Activated CD4-positive, alpha-beta T cell treated with anti-CD3 and anti-CD28 coated beads for 36 hours (primary cell): ENCODE measurements around the gene MBD1. TPM values are rescaled to one million over a fixed set of nuclear protein-coding genes. Genes with fewer than 3 reads are reported as not detected.
"Not testable (repeated sequence)": the region's sequence is repeated elsewhere in the genome, so short reads cannot be mapped to it uniquely, and the experiment has no call there.

Source experiments
- ATAC-seq: fragments of 200-7000 bp; cut with Tn5 transposase; one replicate; pipeline ENCODE4 v1.10.0; 2021; ENCODE audit warnings: mild to moderate bottlenecking, moderate library complexity
- CTCF ChIA-PET: fragments of 350-600 bp; sonication (Branson Sonifier 250); formaldehyde crosslinking; loops from one replicate; lab custom pipeline; 2021; ENCODE audit warnings: antibody characterized with exemption; lab: Charles Lee
- POLR2A ChIA-PET: fragments of 350-600 bp; sonication (Branson Sonifier 250); formaldehyde crosslinking; loops from one replicate; lab custom pipeline; 2021; ENCODE audit warnings: antibody characterized with exemption, inconsistent platforms; lab: Charles Lee
- DNase-seq: peaks from one replicate; pipeline ENCODE4 v3.0.0-alpha.2; 2020
- H3K27ac Mint-ChIP-seq: one replicate; pipeline ENCODE4 v1.8.0; 2021; ENCODE audit warnings: mixed read lengths
- H3K27me3 Mint-ChIP-seq: one replicate; pipeline ENCODE4 v1.8.0; 2021; ENCODE audit warnings: mixed read lengths
- H3K36me3 Mint-ChIP-seq: one replicate; pipeline ENCODE4 v1.8.0; 2021; ENCODE audit warnings: low read depth, mixed read lengths
- H3K4me1 Mint-ChIP-seq: one replicate; pipeline ENCODE4 v1.8.0; 2021; ENCODE audit warnings: mixed read lengths
- H3K4me3 Mint-ChIP-seq: one replicate; pipeline ENCODE4 v1.8.0; 2021; ENCODE audit warnings: mild to moderate bottlenecking, moderate library complexity, mixed read lengths
- H3K9me3 Mint-ChIP-seq: one replicate; pipeline ENCODE4 v1.8.0; 2021; ENCODE audit warnings: low read depth, mixed read lengths
- intact Hi-C, 2 experiments: fragments of 100-400 bp; cut with DNase I in 1 of 2; cut with micrococcal nuclease in 1 of 2; formaldehyde crosslinking; loops; one replicate each; pipeline versions ENCODE4 v1.14.2 to v1.15.1; 2022 to 2024; cut with DNase I, micrococcal nuclease
- total RNA-seq, 2 experiments: library from RNA; stranded (reverse); gene quantifications; one replicate each; pipeline ENCODE4 v1.2.3, GENCODE V29; 2021

The MBD1 gene
- total RNA-seq, 2 experiments from 2014 or later, result 62.2 to 70.5 TPM

GRCh38 chr18:50272568-50272967, 8.8 kb downstream of the MBD1 start:
- Mint-ChIP-seq H3K4me1 (peaks cover 4% of the 10 kb centered on the region), H3K4me3 (no peak overlapping the region), H3K36me3 (peaks cover 52% of the 10 kb centered on the region), H3K27ac (no peak overlapping the region), H3K27me3 (no peaks in the 10 kb centered on the region), H3K9me3 (no peaks in the 10 kb centered on the region)
- POLR2A ChIA-PET, result no interaction called here
- ATAC-seq (no peak), DNase-seq (no peak)
- CTCF ChIA-PET, result no interaction called here
- intact Hi-C loops, result no loop called here

GRCh38 chr18:50268022-50268747, 13.1 kb downstream of the MBD1 start:
- Mint-ChIP-seq H3K36me3 (peaks cover 21% of the 10 kb centered on the region), H3K27me3 (no peaks in the 10 kb centered on the region), H3K4me3 (peak overlapping the region; percentile 57), H3K4me1 (peaks cover 20% of the 10 kb centered on the region), H3K27ac (no peak overlapping the region), H3K9me3 (no peaks in the 10 kb centered on the region)
- ATAC-seq (peak; percentile 81), DNase-seq (peak; percentile 89)
- ChIA-PET CTCF (interaction anchor here (0.5 to 1.9 kb wide), 11 partner anchors 10 to 757 kb away, joined by 3 to 7 read pairs (median 3); partner anchors contain the start of gene MBD1), POLR2A (no interaction called here)
- intact Hi-C loops, result loop anchor here (1.0 to 10.0 kb wide), 3 partner anchors 49 to 776 kb away; partner anchors contain the start of genes ACAA2 (in 1 of the 2) and RPL17 (in 1 of the 2)

- Mint-ChIP-seq H3K36me3 (peaks cover 12% of the 10 kb centered on the region), H3K9me3 (no peaks in the 10 kb centered on the region), H3K4me1 (peaks cover 20% of the 10 kb centered on the region), H3K4me3 (peak within 1 kb of the TSS; percentile 71), H3K27ac (peak within 1 kb of the TSS; percentile 57), H3K27me3 (no peaks in the 10 kb centered on the region)
- DNase-seq (peak; percentile 92), ATAC-seq (peak; percentile 93)
- ChIA-PET POLR2A (interaction anchor here (1.0 kb wide), 1 partner anchor 15 kb away, joined by 6 read pairs; the partner anchor contains the start of gene MBD1), CTCF (interaction anchor here (0.5 to 1.1 kb wide), 4 partner anchors 10 to 166 kb away, joined by 3 to 5 read pairs (median 4); partner anchors contain the start of gene MBD1)
- intact Hi-C loops, result loop anchor here (1.0 to 10.0 kb wide), 7 partner anchors 15 to 774 kb away; partner anchors contain the start of genes CXXC1 (in 2 of the 2), MBD1 (in 2 of the 2), ACAA2 (in 1 of the 2) and RPL17 (in 1 of the 2)
These were observed 15.0 kb downstream of the MBD1 start, which contains the start of gene CFAP53 for GRCh38 chr18:50266248-50266704. CFAP53 (minus strand) TSS chr18:50266495; CDS start chr18:50266404, 91 bp downstream.

GRCh38 chr18:50262977-50263376, 18.3 kb downstream of the MBD1 start:
- Mint-ChIP-seq H3K4me1 (peaks cover 16% of the 10 kb centered on the region), H3K36me3 (peaks cover 2% of the 10 kb centered on the region), H3K27ac (no peak overlapping the region), H3K4me3 (no peak overlapping the region), H3K27me3 (no peaks in the 10 kb centered on the region), H3K9me3 (peaks cover 3% of the 10 kb centered on the region)
- no peak for DNase-seq
- ATAC-seq, result no peak
- CTCF ChIA-PET, result no interaction called here
- intact Hi-C loops, result loop anchor here in 1 of 2 experiments (10.0 kb wide), 1 partner anchor 448 kb away; the partner anchor contains the start of gene ACAA2
- POLR2A ChIA-PET, result no interaction called here

GRCh38 chr18:50250935-50251334, 30.4 kb downstream of the MBD1 start:
- no peak overlapping the region for H3K27ac Mint-ChIP-seq
- peaks cover 2% of the 10 kb centered on the region for H3K27me3 Mint-ChIP-seq
- H3K36me3 Mint-ChIP-seq, result no peaks in the 10 kb centered on the region
- H3K4me1 Mint-ChIP-seq, result peaks cover 2% of the 10 kb centered on the region
- DNase-seq, result no peak
- intact Hi-C loops, result no loop called here
- no peak for ATAC-seq
- H3K4me3 Mint-ChIP-seq, result no peak overlapping the region
- ChIA-PET CTCF (no interaction called here), POLR2A (no interaction called here)
- H3K9me3 Mint-ChIP-seq, result no peaks in the 10 kb centered on the region

GRCh38 chr18:50249576-50249975, 31.7 kb downstream of the MBD1 start:
- no peak for DNase-seq

GRCh38 chr18:50247561-50247960, 33.8 kb downstream of the MBD1 start:
- CTCF ChIA-PET, result no interaction called here
- Mint-ChIP-seq H3K9me3 (peaks cover 2% of the 10 kb centered on the region), H3K27ac (no peak overlapping the region), H3K27me3 (peaks cover 2% of the 10 kb centered on the region), H3K4me3 (no peak overlapping the region), H3K36me3 (no peaks in the 10 kb centered on the region), H3K4me1 (peaks cover 2% of the 10 kb centered on the region)
- ATAC-seq (no peak), DNase-seq (no peak)
- POLR2A ChIA-PET, result no interaction called here
- intact Hi-C loops, result no loop called here

More at GRCh38 chr18:50249576-50249975, 31.7 kb downstream of the MBD1 start:
- POLR2A ChIA-PET, result no interaction called here
- H3K36me3 Mint-ChIP-seq, result no peaks in the 10 kb centered on the region
- intact Hi-C loops, result no loop called here
- ATAC-seq, result no peak
- H3K27ac Mint-ChIP-seq, result no peak overlapping the region
- H3K9me3 Mint-ChIP-seq, result no peaks in the 10 kb centered on the region
- H3K4me1 Mint-ChIP-seq, result peaks cover 2% of the 10 kb centered on the region
- H3K27me3 Mint-ChIP-seq, result peaks cover 2% of the 10 kb centered on the region
- H3K4me3 Mint-ChIP-seq, result no peak overlapping the region
- CTCF ChIA-PET, result no interaction called here

GRCh38 chr18:50241768-50242167, 39.6 kb downstream of the MBD1 start:
- intact Hi-C loops, DNase-seq, H3K4me1 Mint-ChIP-seq, POLR2A ChIA-PET, H3K36me3 Mint-ChIP-seq, H3K27me3 Mint-ChIP-seq, ATAC-seq, H3K27ac Mint-ChIP-seq, H3K4me3 Mint-ChIP-seq: not testable (repeated sequence)
- H3K9me3 Mint-ChIP-seq, result peaks cover 15% of the 10 kb centered on the region
- CTCF ChIA-PET, result interaction anchor here (0.8 kb wide), 1 partner anchor 116 kb away, joined by 3 read pairs; no protein-coding TSS in a partner anchor

GRCh38 chr18:50240080-50240563, 41.2 kb downstream of the MBD1 start:
- POLR2A ChIA-PET, result no interaction called here
- DNase-seq (peak; percentile 25), ATAC-seq (peak; percentile 70)
- CTCF ChIA-PET, result interaction anchor here (0.6 to 1.4 kb wide), 2 partner anchors 102 to 117 kb away, joined by 3 to 4 read pairs; no protein-coding TSS in a partner anchor
- no peak overlapping the region for H3K4me3 Mint-ChIP-seq
- peaks cover 4% of the 10 kb centered on the region for H3K36me3 Mint-ChIP-seq
- peaks cover 2% of the 10 kb centered on the region for H3K27me3 Mint-ChIP-seq
- peaks cover 7% of the 10 kb centered on the region for H3K4me1 Mint-ChIP-seq
- intact Hi-C loops, result loop anchor here in 1 of 2 experiments (1.0 kb wide), 1 partner anchor 21 kb away; no protein-coding TSS in a partner anchor
- H3K9me3 Mint-ChIP-seq, result peaks cover 15% of the 10 kb centered on the region
- no peak overlapping the region for H3K27ac Mint-ChIP-seq

- H3K4me3 Mint-ChIP-seq, result no peak overlapping the region
- CTCF ChIA-PET, result interaction anchor here (0.7 to 2.7 kb wide), 2 partner anchors 70 to 125 kb away, joined by 3 to 7 read pairs; no protein-coding TSS in a partner anchor
- POLR2A ChIA-PET, result no interaction called here
These were observed 48.9 kb downstream of the MBD1 start for GRCh38 chr18:50232419-50232818.

GRCh38 chr18:50231621-50232020, 49.7 kb downstream of the MBD1 start:
- no peak overlapping the region for H3K27ac Mint-ChIP-seq
- ChIA-PET CTCF (interaction anchor here (2.7 kb wide), 1 partner anchor 126 kb away, joined by 7 read pairs; no protein-coding TSS in a partner anchor), POLR2A (no interaction called here)
- peak; percentile 47 for DNase-seq
- peak; percentile 99 for ATAC-seq
- H3K36me3 Mint-ChIP-seq, result no peaks in the 10 kb centered on the region
- peaks cover 8% of the 10 kb centered on the region for H3K4me1 Mint-ChIP-seq
- intact Hi-C loops, result no loop called here
- no peak overlapping the region for H3K4me3 Mint-ChIP-seq
- H3K27me3 Mint-ChIP-seq, result peaks cover 19% of the 10 kb centered on the region
- H3K9me3 Mint-ChIP-seq, result no peaks in the 10 kb centered on the region

More at GRCh38 chr18:50232419-50232818, 48.9 kb downstream of the MBD1 start:
- Mint-ChIP-seq H3K4me1 (peaks cover 8% of the 10 kb centered on the region), H3K27me3 (peaks cover 19% of the 10 kb centered on the region), H3K27ac (no peak overlapping the region), H3K36me3 (no peaks in the 10 kb centered on the region), H3K9me3 (no peaks in the 10 kb centered on the region)
- intact Hi-C loops, result no loop called here
- ATAC-seq (no peak), DNase-seq (no peak)
